Fibroblast of pulmonary artery (primary cell): ENCODE data around the gene ACOX2.
"Not testable (repeated sequence)": the region's sequence is repeated elsewhere in the genome, so short reads cannot be mapped to it uniquely, and the experiment has no call there.

Experiments
- DNase-seq: peaks from one replicate; pipeline ENCODE4 v3.0.0-alpha.2; 2010; ENCODE audit warnings: low read depth
- H3K4me3 ChIP-seq: replicated peaks from 2 replicates; pipeline ENCODE4 v1.5.1; 2011; ENCODE audit warnings: low read depth, mild to moderate bottlenecking, control low read depth, low read length, moderate library complexity
- CTCF ChIP-seq: IDR thresholded peaks from 2 replicates; pipeline ENCODE4 v1.5.1; 2011; ENCODE audit warnings: mild to moderate bottlenecking, control low read depth, low read length, inconsistent platforms; ENCODE audit errors: missing control alignments

ACOX2 gene

DNA sequence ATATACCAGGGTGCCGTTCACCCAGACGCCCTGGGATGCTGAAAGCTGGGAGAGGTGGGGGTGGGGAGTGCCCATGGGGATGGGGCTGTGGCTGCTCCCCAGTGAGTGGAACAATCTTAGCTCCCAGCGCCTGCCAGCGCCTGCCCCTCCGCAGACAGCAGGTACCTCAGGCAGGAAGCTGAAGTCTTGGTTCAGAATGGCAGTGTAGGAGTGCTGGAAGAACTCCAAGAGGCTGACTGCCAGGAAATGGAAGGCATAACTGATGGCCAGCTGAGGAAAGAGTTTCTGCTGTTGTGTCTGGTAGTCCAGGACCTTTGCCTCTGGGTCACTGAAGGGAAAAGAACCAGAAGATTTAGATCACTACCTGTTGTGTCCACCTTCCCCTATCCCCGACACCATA, 8.4 kb downstream of the ACOX2 start:
- no peak overlapping the region for H3K4me3 ChIP-seq
- TF ChIP-seq CTCF = no peak
- peak; percentile 78 for DNase-seq

DNA sequence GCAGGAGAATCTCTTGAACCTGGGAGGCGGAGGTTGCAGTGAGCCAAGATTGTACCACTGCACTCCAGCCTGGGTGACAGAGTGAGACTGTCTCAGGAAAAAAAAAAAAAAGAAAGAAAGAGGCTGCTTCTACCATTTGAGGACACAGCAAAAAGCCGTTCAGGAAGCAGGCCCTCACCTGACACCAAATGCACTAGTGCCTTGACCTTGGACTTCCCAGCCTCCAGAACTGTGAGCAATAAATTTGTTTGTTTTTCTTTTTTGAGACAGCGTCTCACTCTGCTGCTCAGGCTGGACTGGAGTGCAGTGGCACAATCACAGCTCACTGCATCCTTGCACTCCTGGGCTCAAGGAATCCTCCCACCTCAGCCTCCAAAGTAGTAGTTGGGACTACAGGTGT, 9.6 kb downstream of the ACOX2 start:
- H3K4me3 ChIP-seq, DNase-seq: not testable (repeated sequence)

GRCh38 chr3:58526515-58526957, 10.5 kb downstream of the ACOX2 start:
- TF ChIP-seq CTCF = no peak
- no peak overlapping the region for H3K4me3 ChIP-seq
- DNase-seq = peak; percentile 96

- H3K4me3 ChIP-seq = no peak overlapping the region
- no peak for DNase-seq
- no peak for TF ChIP-seq CTCF
Observed at GRCh38 chr3:58524326-58524888, 12.6 kb downstream of the ACOX2 start.

- TF ChIP-seq CTCF = no peak
- no peak for DNase-seq
- no peak overlapping the region for H3K4me3 ChIP-seq
Observed at GRCh38 chr3:58522759-58523425, 14.1 kb downstream of the ACOX2 start.

GRCh38 chr3:58521917-58522631, 14.9 kb downstream of the ACOX2 start:
- no peak for DNase-seq
- TF ChIP-seq CTCF = no peak
- H3K4me3 ChIP-seq = no peak overlapping the region

DNA sequence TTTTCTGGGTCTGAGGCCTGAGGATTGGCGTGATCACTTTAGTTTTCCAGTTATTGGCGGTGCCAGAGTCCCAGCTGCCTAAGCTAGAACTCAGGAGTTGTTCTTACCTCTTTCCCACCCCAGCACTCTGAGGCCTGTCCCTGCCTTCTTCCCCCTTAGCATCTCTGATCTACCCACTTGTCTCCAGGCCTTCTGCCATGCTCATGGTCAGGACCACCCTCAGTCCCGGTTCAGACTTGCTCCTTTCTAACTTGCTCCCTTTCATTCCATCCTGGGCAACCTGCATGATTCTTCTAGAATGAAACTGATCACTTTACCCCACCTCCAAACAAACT, 15.7 kb downstream of the ACOX2 start:
- H3K4me3 ChIP-seq = no peak overlapping the region
- TF ChIP-seq CTCF = no peak
- no peak for DNase-seq
